ENCODE measurements around the gene RALGAPA2.

GRCh38 chr20:20637998-20638725, 74.3 kb downstream of the RALGAPA2 start:
- TF ChIP-seq CTCF (conservative IDR thresholded peaks at IDR 0.05 in 1 of 2, IDR thresholded peaks at IDR 0.05 in 1 of 2; ENCODE audit: low read depth in 1 of 2, low read length in 2 of 2) (no peak), EZH2 (IDR thresholded peaks at IDR 0.05; ENCODE audit: low read length, missing control alignments) (no peak)
